ENCODE data around the gene SCAND1. TPM values are rescaled to one million over a fixed set of nuclear protein-coding genes. Genes with fewer than 3 reads are reported as not detected.

SCAND1 gene
- total and polyA plus RNA-seq, 9 of the 15 experiments (the other 6 are each of a cell fraction or from before 2014, with no cell fraction given), result 0.08 to 94.0 (median 5.8) TPM

DNA sequence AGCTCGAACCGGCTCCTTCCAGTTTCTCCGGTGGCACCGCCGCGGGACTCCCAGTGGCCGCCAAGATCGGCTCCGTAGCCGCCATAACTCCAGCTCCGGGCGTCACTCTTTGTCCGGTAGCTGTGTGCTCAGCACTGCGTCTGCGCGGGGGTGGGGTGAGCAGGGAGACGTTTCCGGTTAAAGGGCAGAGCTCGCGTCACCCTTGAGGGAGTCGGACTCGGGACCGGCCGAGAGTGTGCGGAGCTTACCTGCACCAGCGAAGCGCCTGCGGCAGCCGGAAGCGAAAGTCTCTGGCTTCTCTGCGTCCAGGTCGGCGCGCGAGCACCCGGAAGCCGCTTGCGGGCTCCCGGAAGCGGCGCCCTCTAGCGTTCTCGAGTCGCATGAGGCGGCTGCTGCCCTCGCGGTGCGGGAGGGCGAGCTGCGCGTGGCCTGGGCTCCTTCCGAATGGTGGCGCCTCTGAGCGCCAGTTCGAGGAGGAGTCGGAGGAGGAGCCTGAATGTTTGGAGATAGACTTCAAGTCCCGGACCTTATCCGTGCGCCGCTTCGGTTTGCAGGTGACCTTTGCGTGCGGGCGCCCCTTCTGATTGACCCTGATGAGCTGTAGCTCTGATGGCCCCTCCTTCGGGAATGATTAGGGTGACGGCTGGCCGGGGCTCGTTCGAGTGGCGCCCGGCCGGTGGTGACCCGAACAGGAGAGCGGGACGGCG, at the start of gene SCAND1 (continued):
- TF ChIP-seq, protein P1, sequence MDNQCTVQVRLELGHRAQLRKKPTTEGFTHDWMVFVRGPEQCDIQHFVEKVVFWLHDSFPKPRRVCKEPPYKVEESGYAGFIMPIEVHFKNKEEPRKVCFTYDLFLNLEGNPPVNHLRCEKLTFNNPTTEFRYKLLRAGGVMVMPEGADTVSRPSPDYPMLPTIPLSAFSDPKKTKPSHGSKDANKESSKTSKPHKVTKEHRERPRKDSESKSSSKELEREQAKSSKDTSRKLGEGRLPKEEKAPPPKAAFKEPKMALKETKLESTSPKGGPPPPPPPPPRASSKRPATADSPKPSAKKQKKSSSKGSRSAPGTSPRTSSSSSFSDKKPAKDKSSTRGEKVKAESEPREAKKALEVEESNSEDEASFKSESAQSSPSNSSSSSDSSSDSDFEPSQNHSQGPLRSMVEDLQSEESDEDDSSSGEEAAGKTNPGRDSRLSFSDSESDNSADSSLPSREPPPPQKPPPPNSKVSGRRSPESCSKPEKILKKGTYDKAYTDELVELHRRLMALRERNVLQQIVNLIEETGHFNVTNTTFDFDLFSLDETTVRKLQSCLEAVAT (IDR thresholded peaks at IDR 0.05), result peak; percentile 15 to 33; a peak in 2 of 4 replicates
- TF ChIP-seq POLR2AphosphoS2 (IDR thresholded peaks at IDR 0.05; ENCODE audit: low read length), result no peak
- peak; percentile 77 for TF ChIP-seq POLR2AphosphoS5 (IDR thresholded peaks at IDR 0.05; ENCODE audit: control insufficient read depth, insufficient read depth, low read depth, low read length)
- TF ChIP-seq EGR1 (conservative IDR thresholded peaks at IDR 0.05), result peak; percentile 46; the same call in 1 of the 2 replicates
- peak; percentile 7; the same call in 1 of the 2 replicates for TF ChIP-seq BCOR (IDR thresholded peaks at IDR 0.05)
- no peak for TF ChIP-seq CEBPB (tag; IDR thresholded peaks at IDR 0.05)
- TF ChIP-seq, protein P2, sequence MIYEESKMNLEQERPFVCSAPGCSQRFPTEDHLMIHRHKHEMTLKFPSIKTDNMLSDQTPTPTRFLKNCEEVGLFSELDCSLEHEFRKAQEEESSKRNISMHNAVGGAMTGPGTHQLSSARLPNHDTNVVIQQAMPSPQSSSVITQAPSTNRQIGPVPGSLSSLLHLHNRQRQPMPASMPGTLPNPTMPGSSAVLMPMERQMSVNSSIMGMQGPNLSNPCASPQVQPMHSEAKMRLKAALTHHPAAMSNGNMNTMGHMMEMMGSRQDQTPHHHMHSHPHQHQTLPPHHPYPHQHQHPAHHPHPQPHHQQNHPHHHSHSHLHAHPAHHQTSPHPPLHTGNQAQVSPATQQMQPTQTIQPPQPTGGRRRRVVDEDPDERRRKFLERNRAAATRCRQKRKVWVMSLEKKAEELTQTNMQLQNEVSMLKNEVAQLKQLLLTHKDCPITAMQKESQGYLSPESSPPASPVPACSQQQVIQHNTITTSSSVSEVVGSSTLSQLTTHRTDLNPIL (CRISPR knock-in tag; IDR thresholded peaks at IDR 0.05), result no peak
- TF ChIP-seq CCNT2 (IDR thresholded peaks at IDR 0.05; ENCODE audit: borderline replicate concordance, extremely low read depth, insufficient read length, low read depth, low read length), result peak; percentile 93
- peak; percentile 86 for TF ChIP-seq C11orf30 (IDR thresholded peaks at IDR 0.05; ENCODE audit: low read depth)
- TF ChIP-seq, protein P3, sequence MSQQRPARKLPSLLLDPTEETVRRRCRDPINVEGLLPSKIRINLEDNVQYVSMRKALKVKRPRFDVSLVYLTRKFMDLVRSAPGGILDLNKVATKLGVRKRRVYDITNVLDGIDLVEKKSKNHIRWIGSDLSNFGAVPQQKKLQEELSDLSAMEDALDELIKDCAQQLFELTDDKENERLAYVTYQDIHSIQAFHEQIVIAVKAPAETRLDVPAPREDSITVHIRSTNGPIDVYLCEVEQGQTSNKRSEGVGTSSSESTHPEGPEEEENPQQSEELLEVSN (IDR thresholded peaks at IDR 0.05; ENCODE audit: borderline replicate concordance in 1 of 2, extremely low read depth in 1 of 2, insufficient read depth in 1 of 2, insufficient read length in 1 of 2, low read depth in 1 of 2, low read length in 1 of 2, poor library complexity in 1 of 2, severe bottlenecking in 1 of 2), result peak; percentile 84 to 95
- TF ChIP-seq, protein P4, sequence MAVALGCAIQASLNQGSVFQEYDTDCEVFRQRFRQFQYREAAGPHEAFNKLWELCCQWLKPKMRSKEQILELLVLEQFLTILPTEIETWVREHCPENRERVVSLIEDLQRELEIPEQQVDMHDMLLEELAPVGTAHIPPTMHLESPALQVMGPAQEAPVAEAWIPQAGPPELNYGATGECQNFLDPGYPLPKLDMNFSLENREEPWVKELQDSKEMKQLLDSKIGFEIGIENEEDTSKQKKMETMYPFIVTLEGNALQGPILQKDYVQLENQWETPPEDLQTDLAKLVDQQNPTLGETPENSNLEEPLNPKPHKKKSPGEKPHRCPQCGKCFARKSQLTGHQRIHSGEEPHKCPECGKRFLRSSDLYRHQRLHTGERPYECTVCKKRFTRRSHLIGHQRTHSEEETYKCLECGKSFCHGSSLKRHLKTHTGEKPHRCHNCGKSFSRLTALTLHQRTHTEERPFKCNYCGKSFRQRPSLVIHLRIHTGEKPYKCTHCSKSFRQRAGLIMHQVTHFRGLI (CRISPR knock-in tag; IDR thresholded peaks at IDR 0.05), result no peak
- no peak; the same call in 1 of the 2 replicates for TF ChIP-seq RFX5 (IDR thresholded peaks at IDR 0.05; ENCODE audit: low read depth, low read length)
- TF ChIP-seq, protein P5, sequence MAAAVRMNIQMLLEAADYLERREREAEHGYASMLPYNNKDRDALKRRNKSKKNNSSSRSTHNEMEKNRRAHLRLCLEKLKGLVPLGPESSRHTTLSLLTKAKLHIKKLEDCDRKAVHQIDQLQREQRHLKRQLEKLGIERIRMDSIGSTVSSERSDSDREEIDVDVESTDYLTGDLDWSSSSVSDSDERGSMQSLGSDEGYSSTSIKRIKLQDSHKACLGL (CRISPR knock-in tag; IDR thresholded peaks at IDR 0.05; ENCODE audit: borderline replicate concordance, poor library complexity, severe bottlenecking), result no peak
- peak in 1 of 2 experiments; percentile 82; a peak in 2 of 4 replicates for TF ChIP-seq SRF (CRISPR knock-in tag; IDR thresholded peaks at IDR 0.05)
- peak; percentile 32; the same call in 1 of the 2 replicates for TF ChIP-seq NR1H2 (CRISPR knock-in tag; IDR thresholded peaks at IDR 0.05)
- no peak; a peak in 1 of 4 replicates for TF ChIP-seq ETV6 (IDR thresholded peaks at IDR 0.05; ENCODE audit: borderline replicate concordance in 1 of 2, low read depth in 2 of 2, low read length in 1 of 2)
- 0 out of 2 replicates have a peak, but pooled peaks have one; percentile 57 for TF ChIP-seq ETV6 (CRISPR knock-in tag; IDR thresholded peaks at IDR 0.05; ENCODE audit: borderline replicate concordance)
- no peak for TF ChIP-seq HNRNPK (IDR thresholded peaks at IDR 0.05; ENCODE audit: low read depth, low read length, poor library complexity, severe bottlenecking)
- TF ChIP-seq MYBL2 (IDR thresholded peaks at IDR 0.05; ENCODE audit: low read depth), result no peak
- no peak for TF ChIP-seq MYBL2 (CRISPR knock-in tag; IDR thresholded peaks at IDR 0.05; ENCODE audit: borderline replicate concordance)
- TF ChIP-seq CBFA2T2 (conservative IDR thresholded peaks at IDR 0.05), result no peak

Data from K562 (cell line).